Ectodermal cell (in vitro differentiated cells): ENCODE data around the gene DPCD. TPM values are rescaled to one million over a fixed set of nuclear protein-coding genes. Genes with fewer than 3 reads are reported as not detected.

Source experiments
- H3K27ac ChIP-seq: 2 replicates; pipeline ENCODE4 v1.7.0; 2013; ENCODE audit warnings: mild to moderate bottlenecking, low read depth, low read length; ENCODE audit not compliant: insufficient read depth, poor library complexity, severe bottlenecking
- H3K27me3 ChIP-seq: 2 replicates; pipeline ENCODE4 v1.7.0; 2013; ENCODE audit warnings: mild to moderate bottlenecking, low read length; ENCODE audit not compliant: insufficient read depth, control insufficient read depth, poor library complexity, severe bottlenecking
- H3K36me3 ChIP-seq: one replicate; pipeline ENCODE4 v1.7.0; 2013; ENCODE audit warnings: low read length; ENCODE audit not compliant: control insufficient read depth, insufficient read depth
- H3K4me1 ChIP-seq: one replicate; pipeline ENCODE4 v1.7.0; 2013; ENCODE audit warnings: low read length; ENCODE audit not compliant: control insufficient read depth, insufficient read depth
- H3K4me3 ChIP-seq: 2 replicates; pipeline ENCODE4 v1.7.0; 2013; ENCODE audit warnings: low read depth, low read length, control low read depth; ENCODE audit not compliant: insufficient read depth
- H3K9me3 ChIP-seq: 2 replicates; pipeline ENCODE4 v1.7.0; 2013; ENCODE audit warnings: mild to moderate bottlenecking, low read length, moderate library complexity; ENCODE audit not compliant: control insufficient read depth
- WGBS, 2 experiments: methylation state at CpG; one replicate each; pipeline ENCODE4 v1.1.7; 2013; ENCODE audit warnings: missing lambda C conversion rate in 2 of 2; 5-methylcytosine and 5-hydroxymethylcytosine counted together
- polyA plus RNA-seq, 4 experiments: library from polyadenylated mRNA; stranded (reverse); fragments of 50-300 nt; gene quantifications; one replicate each; pipeline ENCODE4 v1.2.3, GENCODE V29; 2013

DPCD gene
- polyA plus RNA-seq (2013, experiment 1 of 4) = 36.0 TPM
- polyA plus RNA-seq (2013, experiment 2 of 4) = 35.7 TPM
- 34.3 TPM for polyA plus RNA-seq (2013, experiment 3 of 4)
- 35.4 TPM for polyA plus RNA-seq (2013, experiment 4 of 4)

DNA sequence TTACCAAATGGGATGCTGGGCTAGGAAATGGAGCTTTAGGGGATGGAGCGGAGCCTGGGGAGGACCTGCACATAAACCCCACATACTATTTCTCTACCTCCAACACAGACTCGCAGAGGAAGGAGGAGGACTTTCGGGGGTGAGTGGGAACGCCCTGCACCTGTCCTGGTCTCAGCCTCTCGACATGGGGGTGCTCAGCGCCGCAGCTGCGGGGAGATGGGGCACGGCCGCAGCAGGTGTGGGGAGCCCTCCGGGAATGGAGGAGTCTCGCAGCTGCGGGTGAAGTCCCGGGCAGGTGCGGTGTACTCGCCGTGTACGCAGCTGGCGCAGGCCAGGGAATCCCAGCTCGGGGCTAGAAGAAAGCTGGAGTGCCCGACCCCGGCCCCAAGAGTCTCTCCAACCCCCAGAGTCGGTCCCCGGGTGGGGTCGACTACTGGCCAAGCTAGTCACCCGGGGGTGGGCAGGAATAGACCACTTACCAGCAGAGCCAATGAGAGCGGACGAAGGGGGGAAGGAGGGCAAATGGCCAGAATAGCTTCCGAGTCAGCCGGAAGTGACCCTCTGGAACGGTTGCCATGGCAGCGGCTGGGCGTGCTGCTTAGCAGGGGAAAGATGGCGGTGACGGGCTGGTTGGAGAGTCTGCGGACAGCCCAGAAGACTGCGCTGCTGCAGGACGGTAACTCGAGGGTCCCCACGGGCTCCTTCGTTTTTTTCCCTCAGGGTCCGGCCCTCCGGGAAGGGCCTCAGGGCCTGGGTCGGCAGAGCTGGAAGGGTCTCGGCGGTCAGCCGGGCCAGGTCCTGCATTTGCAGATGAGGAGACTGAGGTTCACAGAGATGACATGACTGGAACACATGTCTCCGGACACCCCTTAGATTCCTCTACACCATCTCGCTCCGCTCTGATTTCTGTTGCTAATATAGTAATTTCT is at the start of gene DPCD, which contains the start of gene POLL:
Gene DPCD, plus strand, starts transcription at position 597 of the 929 bp plus-strand sequence. Its CDS starts 16 bp downstream, at position 613.
Gene POLL, minus strand, starts transcription at position 533 of the 929 bp plus-strand sequence. CDS start 897 bp downstream, outside the sequence.
- Histone ChIP-seq H3K36me3 (no peaks in the 10 kb centered on the region), H3K27ac (no peak within 1 kb of the TSS), H3K4me1 (peaks cover 7% of the 10 kb centered on the region), H3K27me3 (peaks cover 1% of the 10 kb centered on the region), H3K4me3 (peak within 1 kb of the TSS; percentile 94), H3K9me3 (no peaks in the 10 kb centered on the region)
- 1% methylated on average over 49 to 50 of the region's 50 CpGs for WGBS, 2 experiments

GRCh38 chr10:101538446-101538845 is 49.7 kb upstream of the DPCD start:
- H3K4me1 ChIP-seq = no peaks in the 10 kb centered on the region
- H3K27me3 ChIP-seq = no peaks in the 10 kb centered on the region
- WGBS, 2 experiments = 90 to 94% methylated on average over 2 of the region's 2 CpGs
- H3K4me3 ChIP-seq = no peak overlapping the region
- no peak overlapping the region for H3K27ac ChIP-seq
- H3K36me3 ChIP-seq = peaks cover 4% of the 10 kb centered on the region
- no peaks in the 10 kb centered on the region for H3K9me3 ChIP-seq

- Histone ChIP-seq H3K36me3 (no peaks in the 10 kb centered on the region), H3K4me1 (no peaks in the 10 kb centered on the region), H3K4me3 (no peak overlapping the region), H3K27me3 (no peaks in the 10 kb centered on the region), H3K9me3 (no peaks in the 10 kb centered on the region), H3K27ac (no peak overlapping the region)
Measured at GRCh38 chr10:101545898-101546297, 42.2 kb upstream of the DPCD start.

- no peaks in the 10 kb centered on the region for H3K9me3 ChIP-seq
- H3K27me3 ChIP-seq = no peaks in the 10 kb centered on the region
- no peak overlapping the region for H3K4me3 ChIP-seq
- no peaks in the 10 kb centered on the region for H3K4me1 ChIP-seq
- 91 to 94% methylated on average over 2 of the region's 2 CpGs for WGBS, 2 experiments
- H3K27ac ChIP-seq = no peak overlapping the region
- no peaks in the 10 kb centered on the region for H3K36me3 ChIP-seq
Measured at GRCh38 chr10:101550965-101551364, 37.2 kb upstream of the DPCD start.

DNA sequence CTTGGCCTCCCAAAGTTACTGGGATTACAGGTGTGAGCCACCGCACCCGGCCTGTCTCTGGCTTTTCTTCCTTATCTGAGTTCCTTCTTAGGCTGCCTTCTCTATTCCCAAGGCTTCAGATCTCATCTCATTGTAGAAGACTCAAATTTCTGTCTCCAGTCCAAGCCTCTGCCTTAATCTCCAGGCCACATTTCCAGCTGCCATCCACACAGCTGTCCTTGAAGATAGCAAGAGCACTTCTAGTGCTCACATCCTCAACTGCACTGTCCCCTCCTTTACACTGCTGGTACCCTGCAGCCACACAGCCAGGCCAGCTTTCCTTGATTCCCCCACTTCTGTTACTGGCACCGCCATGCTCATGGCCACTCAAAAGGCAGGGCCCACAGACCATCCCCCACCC is 35.7 kb upstream of the DPCD start:
- Histone ChIP-seq H3K36me3 (no peaks in the 10 kb centered on the region), H3K9me3 (no peaks in the 10 kb centered on the region), H3K4me1 (no peaks in the 10 kb centered on the region), H3K27ac (no peak overlapping the region), H3K27me3 (no peaks in the 10 kb centered on the region), H3K4me3 (no peak overlapping the region)
- 94 to 95% methylated on average over 3 of the region's 3 CpGs for WGBS, 2 experiments

GRCh38 chr10:101557541-101557940 is 30.6 kb upstream of the DPCD start:
- Histone ChIP-seq H3K4me1 (no peaks in the 10 kb centered on the region), H3K27me3 (no peaks in the 10 kb centered on the region), H3K4me3 (no peak overlapping the region), H3K27ac (no peak overlapping the region), H3K36me3 (no peaks in the 10 kb centered on the region), H3K9me3 (no peaks in the 10 kb centered on the region)
- WGBS, 2 experiments = 93 to 95% methylated on average over 2 of the region's 2 CpGs

DNA sequence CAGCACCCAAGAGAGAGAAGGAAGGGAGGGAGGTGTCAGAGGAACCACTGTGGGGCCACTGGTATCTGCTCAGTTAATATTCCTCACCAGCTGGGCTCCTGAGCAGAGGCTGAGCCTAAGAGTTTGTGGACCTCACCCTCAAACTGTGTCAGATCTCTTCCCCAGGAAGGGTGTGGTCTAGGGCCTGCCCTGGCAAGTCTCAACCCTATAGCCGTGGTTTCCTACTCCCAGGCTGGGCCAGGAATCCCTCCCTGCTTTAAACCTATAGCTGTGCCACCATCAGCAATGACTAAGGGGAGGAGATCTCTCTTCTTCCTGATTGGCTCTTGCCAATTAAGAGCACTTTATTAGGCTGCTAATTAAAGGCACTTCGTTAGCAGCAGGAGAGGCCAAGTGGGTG is 29.9 kb upstream of the DPCD start:
- no peaks in the 10 kb centered on the region for H3K36me3 ChIP-seq
- 85 to 86% methylated on average over 2 of the region's 2 CpGs for WGBS, 2 experiments

DNA sequence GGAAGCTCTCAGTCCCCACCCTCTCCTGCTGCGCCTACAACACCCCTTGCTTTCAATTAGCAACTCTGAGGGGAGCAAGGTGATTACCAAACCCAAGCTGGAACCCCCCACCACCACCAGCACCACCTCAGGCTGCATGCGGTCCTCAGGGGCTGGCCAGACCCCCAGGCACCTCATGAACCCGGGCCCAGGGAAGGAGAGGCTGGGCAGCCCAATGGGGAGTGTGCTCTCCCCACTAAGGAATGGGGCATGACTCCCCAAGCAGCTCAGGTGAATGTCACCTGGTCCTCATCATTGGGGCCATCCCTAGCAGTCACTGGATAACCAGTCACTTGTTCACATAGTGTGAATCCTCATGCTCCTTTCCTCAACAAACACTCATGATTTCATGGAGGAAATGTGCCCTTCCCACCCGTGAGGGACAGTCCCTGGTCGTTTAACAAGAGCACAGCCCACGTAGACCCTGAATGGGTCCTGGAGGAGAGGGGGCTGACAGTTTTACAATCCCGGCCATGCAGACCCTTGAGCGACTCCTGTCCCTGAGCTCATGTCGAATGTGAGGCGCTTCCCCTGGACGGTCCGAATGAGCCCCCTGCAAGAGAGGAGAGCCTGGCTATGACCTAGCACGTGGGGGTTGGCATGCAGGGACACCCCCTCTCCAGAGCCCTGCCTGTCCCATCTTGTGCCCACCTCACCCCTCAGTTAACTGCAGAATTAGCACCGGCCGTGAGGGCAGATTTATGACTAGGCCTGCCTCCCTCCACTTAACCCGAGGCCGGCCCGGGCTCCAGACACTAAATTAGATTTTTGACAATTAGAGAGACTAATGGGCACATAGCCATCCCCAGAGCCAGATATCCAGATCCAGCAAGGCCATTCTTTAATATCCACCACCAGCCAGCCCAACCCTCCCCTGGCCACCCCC is 29.2 kb upstream of the DPCD start:
- H3K4me1 ChIP-seq = no peaks in the 10 kb centered on the region
- no peak overlapping the region for H3K27ac ChIP-seq
- no peaks in the 10 kb centered on the region for H3K27me3 ChIP-seq
- H3K36me3 ChIP-seq = no peaks in the 10 kb centered on the region
- no peaks in the 10 kb centered on the region for H3K9me3 ChIP-seq
- 92 to 93% methylated on average over 18 of the region's 18 CpGs for WGBS, 2 experiments
- no peak overlapping the region for H3K4me3 ChIP-seq

More for the DNA sequence above, 29.9 kb upstream of the DPCD start:
- Histone ChIP-seq H3K27me3 (no peaks in the 10 kb centered on the region), H3K4me1 (no peaks in the 10 kb centered on the region), H3K27ac (no peak overlapping the region), H3K9me3 (no peaks in the 10 kb centered on the region), H3K4me3 (no peak overlapping the region)

DNA sequence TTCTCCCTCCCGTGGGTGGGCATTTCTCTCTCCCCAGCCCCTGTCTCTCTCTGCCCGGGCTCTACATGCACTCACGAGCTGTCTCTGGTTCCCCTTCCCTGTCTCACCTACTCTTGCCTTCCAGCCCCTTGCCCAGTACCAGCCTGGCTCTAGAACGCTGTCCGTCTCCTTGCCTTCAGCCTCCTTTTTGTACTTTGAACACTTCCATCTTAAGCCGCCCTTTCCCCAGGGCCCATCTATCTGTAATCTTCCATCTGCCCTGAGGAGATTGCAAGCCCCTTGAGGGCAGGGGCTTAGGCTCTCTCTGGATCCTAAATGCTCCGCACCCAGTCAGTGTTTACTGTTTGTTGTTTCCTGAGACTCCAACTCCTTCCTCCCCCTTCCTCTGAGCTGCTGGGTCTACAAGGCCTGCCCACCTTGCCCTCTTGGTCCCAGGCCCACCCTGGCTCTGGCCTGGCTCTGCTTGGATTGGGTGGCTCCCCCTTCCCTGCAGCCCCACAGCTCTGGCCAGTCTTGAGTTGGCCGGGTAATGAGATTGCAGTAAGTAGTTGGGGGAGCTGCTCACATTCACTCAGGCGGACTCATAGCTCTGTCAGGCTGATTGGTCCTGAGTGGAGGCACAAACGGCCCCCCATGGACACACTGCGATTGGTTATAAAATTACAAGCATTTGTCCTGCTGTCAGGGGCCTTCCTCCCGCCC is 28.4 kb upstream of the DPCD start:
- Histone ChIP-seq H3K27ac (no peak overlapping the region), H3K4me1 (no peaks in the 10 kb centered on the region), H3K27me3 (no peaks in the 10 kb centered on the region), H3K9me3 (no peaks in the 10 kb centered on the region), H3K4me3 (no peak overlapping the region), H3K36me3 (no peaks in the 10 kb centered on the region)
- 89 to 93% methylated on average over 12 of the region's 12 CpGs for WGBS, 2 experiments
